Spleen (tissue), 7 donors: ENCODE measurements around the gene SSBP2.

ENCODE experiments used
- CTCF ChIP-seq, 11 experiments: fragments of 200-600 bp in 7 of 11; fragments of 450-650 bp in 4 of 11; sonication (generic) in 4 of 11; IDR thresholded peaks in 8 of 11; conservative IDR thresholded peaks in 3 of 11; 1 replicate in 7 of 11; 2 replicates in 4 of 11; pipeline versions ENCODE4 v1.4.0 to v1.8.0; 2016 to 2021; ENCODE audit warnings: antibody characterized with exemption in 11 of 11, inconsistent platforms in 4 of 11, mild to moderate bottlenecking in 1 of 11
- POLR2AphosphoS5 ChIP-seq, 3 donors: sonication (generic); formaldehyde crosslinking; IDR thresholded peaks; one replicate each; pipeline ENCODE4 v1.5.1; 2017; ENCODE audit warnings: antibody characterized with exemption in 3 of 3
- donor health status: DM: no; HTN: no; CAD: no; lungs with moderate emphysema.
- donor health status: DM: no; HTN: no; CAD: no.
- donor health status: DM: no; HTN: no; CAD: no.

- no peak for TF ChIP-seq POLR2AphosphoS5 (IDR thresholded peaks at IDR 0.05)
- TF ChIP-seq CTCF (IDR thresholded peaks at IDR 0.05 in 8 of 11, conservative IDR thresholded peaks at IDR 0.05 in 3 of 11): no peak
Observed at GRCh38 chr5:81740758-81741157, 10.1 kb downstream of the SSBP2 start.
